Measurements from ENCODE around the gene BIN1.

DNA sequence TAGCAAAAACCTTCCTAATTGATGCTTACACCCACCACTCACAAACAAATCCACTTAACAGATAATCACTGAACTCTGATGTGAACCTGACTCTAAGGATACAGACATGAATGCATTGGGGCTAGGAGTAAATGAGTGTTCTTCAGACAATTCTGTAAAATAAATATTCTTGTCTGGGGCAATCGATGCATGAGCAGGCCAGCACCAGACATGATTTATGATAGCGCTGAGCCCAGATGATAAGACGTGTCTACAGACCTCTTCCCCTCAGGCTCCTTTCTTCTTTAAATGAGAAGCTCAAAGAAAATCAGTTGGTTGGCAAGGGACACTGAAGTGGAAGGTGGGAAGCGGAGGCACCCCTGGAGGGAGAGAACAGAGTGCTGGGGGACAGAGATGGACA lies 27.3 kb upstream of the BIN1 start:
- TF ChIP-seq, protein P1, sequence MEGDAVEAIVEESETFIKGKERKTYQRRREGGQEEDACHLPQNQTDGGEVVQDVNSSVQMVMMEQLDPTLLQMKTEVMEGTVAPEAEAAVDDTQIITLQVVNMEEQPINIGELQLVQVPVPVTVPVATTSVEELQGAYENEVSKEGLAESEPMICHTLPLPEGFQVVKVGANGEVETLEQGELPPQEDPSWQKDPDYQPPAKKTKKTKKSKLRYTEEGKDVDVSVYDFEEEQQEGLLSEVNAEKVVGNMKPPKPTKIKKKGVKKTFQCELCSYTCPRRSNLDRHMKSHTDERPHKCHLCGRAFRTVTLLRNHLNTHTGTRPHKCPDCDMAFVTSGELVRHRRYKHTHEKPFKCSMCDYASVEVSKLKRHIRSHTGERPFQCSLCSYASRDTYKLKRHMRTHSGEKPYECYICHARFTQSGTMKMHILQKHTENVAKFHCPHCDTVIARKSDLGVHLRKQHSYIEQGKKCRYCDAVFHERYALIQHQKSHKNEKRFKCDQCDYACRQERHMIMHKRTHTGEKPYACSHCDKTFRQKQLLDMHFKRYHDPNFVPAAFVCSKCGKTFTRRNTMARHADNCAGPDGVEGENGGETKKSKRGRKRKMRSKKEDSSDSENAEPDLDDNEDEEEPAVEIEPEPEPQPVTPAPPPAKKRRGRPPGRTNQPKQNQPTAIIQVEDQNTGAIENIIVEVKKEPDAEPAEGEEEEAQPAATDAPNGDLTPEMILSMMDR (IDR thresholded peaks at IDR 0.05): no peak
- no peak for TF ChIP-seq POLR2A (IDR thresholded peaks at IDR 0.05)
